ENCODE measurements around the gene CARD9.
"Not testable (repeated sequence)": the region's sequence is repeated elsewhere in the genome, so short reads cannot be mapped to it uniquely, and the experiment has no call there.

The CARD9 gene, protein sequence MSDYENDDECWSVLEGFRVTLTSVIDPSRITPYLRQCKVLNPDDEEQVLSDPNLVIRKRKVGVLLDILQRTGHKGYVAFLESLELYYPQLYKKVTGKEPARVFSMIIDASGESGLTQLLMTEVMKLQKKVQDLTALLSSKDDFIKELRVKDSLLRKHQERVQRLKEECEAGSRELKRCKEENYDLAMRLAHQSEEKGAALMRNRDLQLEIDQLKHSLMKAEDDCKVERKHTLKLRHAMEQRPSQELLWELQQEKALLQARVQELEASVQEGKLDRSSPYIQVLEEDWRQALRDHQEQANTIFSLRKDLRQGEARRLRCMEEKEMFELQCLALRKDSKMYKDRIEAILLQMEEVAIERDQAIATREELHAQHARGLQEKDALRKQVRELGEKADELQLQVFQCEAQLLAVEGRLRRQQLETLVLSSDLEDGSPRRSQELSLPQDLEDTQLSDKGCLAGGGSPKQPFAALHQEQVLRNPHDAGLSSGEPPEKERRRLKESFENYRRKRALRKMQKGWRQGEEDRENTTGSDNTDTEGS

DNA sequence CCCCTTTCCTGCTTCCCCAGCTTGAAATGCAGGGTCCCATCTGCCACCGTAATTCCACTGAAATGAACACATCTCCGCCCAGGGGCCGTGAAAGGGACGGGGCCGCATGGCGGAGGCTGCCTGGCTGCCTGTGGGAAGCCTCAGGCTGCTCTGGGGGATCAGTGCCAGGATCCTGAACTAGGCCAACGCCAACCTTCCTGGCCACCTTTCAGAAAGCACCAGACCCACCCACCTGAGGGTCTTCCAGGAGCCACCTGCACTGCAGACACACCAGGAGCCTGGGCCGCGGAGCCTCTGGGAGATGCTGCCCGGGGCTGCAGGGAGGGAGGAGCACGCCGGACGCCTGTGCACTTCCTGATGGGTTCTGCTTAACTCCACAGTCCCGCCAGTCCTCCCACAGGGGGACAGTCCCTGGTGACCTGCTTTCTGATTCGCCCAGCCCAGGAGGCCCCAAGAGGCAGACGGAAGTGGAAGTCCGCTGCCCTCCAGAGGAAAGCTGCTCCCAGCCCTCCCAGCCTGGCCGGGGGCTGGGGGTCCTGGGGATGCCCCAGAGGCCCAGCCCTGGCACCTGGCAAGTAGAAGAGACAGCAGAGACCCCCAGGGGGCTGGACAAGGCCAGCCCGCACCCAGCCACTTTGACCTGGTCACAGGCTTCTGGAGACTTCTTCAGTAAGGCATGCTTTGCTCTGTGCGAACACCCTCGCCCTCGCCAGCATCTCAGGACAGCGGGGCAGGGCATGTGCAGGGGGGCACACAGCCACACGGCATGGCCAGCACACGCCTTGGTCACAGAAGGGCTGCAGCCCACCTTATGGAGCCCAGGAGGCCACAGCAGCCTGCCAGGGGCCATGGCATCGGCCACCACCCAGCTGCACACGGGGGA, at the start of gene CARD9:
TSS of gene CARD9 (minus strand) at position 370 of the 883 bp plus-strand sequence. CDS start 1,591 bp downstream, outside the sequence.
- DNase-seq, result peak; percentile 60

DNA sequence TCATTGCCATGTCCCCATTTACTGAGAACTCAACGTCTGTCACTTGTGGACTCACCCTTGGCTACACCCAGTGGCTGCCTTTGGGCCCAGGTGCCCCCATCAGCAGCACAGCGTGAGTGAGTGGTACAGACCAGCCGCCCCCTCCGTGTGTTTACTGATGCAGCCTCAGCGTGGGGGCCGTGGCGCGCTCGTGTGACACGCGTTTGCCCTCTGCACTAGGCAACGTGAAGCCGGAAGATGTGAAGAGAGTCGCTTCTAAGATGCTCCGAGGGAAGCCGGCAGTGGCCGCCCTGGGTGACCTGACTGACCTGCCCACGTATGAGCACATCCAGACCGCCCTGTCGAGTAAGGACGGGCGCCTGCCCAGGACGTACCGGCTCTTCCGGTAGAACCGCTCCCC, 49.4 kb upstream of the CARD9 start:
- DNase-seq, result no peak

DNA sequence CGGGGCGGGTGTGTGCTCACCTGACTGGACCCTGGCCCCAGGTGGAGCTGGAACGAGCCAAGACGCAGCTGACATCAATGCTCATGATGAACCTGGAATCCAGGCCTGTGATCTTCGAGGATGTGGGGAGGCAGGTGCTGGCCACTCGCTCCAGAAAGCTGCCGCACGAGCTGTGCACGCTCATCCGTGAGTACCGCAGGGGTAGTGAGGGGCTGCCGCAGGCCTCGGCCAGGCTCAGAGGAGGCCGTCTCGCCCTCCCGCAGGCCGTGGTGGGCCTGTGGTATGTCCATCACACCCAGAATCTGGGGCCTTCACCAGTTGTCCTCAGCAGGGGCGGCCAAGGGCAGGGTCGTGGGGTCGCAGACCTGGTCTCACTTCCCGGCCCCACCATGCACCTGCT, 48.3 kb upstream of the CARD9 start:
- no peak for DNase-seq

DNA sequence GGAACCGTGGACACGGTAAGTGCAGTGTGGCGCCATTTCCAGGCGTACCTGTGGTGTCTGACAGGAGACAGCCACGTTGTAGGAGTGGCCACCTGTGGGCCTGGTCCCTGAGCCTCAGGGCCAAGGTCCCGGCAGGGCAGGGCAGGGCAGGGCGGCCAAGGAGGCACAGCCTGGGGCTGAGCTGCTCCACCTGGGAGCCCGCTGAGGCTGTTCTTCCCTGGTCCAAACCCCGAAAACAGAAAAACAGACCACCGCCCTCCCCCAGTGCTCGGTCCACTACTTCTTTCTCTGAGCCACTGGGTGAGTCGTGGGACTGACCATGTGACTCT, 45.6 kb upstream of the CARD9 start:
- DNase-seq, result no peak

DNA sequence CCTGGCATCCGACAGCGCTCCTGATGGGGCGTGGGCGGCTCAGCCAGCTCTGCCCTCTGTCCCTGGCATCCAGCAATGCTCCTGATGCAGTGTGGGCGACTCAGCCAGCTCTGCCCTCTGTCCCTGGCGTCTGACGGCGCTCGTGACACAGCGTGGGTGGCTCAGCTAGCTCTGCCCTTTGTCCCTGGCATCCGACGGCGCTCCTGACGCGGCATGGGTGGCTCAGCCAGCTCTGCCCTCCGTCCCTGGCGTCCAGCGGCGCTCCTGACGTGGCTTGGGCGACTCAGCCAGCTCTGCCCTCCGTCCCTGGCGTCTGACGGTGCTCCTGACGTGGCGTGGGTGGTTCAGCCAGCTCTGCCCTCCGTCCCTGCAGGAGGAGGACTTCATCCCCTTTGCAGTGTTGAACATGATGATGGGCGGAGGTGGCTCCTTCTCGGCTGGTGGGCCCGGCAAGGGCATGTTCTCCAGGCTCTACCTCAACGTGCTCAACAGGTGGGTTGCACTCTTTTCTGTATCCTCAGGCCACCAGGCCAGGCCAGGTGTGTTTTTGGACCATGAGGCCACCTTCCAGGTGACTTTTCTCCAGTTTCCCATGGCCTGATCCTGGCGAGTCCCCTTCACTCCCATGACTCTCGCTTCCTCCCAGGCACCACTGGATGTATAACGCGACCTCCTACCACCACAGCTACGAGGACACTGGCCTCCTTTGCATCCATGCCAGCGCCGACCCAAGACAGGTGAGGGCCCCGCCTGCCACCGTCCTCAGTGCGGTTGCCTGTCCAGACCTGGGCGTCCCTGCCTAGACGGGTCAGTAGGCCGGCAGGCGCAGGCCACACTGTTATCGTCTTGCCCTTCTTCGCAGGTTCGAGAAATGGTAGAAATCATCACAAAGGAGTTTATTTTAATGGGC, 45.0 kb upstream of the CARD9 start:
- no peak for DNase-seq

DNA sequence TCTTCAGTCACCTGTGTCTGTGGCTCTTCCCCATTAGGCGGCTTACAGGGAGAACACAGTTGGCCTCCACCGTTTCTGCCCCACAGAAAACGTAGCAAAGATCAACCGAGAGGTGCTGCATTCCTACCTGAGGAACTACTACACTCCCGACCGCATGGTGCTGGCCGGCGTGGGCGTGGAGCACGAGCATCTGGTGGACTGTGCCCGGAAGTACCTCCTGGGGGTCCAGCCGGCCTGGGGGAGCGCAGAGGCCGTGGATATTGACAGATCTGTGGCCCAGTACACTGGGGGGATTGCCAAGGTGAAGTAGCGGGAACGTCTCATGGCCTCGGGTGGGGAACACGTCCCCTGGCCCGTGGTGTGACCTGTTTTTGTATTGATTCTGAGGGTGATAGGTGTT, 43.4 kb upstream of the CARD9 start:
- no peak for DNase-seq

DNA sequence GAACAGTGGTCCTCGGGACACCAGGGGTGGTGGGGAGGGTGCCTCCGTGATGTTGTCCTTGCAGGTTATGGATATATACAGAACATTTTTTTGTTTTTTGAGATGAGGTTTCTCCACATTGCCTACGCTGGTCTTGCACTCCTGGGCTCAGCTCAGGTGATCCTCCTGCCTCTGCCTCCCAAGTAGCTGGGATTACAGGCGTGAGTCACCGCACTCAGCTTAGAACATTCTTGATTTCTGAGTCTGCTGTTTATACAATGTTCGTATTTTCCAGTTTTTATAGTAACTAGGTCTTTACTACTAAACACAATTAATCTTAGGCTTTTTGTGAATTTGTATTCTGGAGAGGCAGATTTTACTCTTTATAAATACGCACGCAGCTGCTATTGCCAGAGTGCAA, 43.0 kb upstream of the CARD9 start:
- no peak for DNase-seq

DNA sequence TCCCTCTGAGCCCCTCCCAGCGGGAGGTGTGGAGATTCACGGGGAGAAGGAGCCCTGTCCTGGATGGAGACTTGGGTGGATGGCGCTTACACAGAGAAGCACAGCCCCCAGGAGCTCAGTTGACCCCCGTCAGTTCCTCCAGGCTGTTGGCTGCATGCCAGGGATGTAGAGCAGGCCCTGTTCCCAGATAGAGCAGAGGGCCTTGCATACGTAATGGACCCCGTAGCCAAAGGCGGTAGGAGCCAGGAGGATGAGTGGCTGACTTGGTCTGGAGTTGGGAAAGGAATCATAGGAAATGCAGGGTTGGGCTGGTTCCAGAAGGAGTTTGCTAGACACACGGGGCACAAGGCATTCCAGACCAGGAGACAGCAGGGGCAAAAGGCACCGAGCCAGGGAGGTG, 39.5 kb upstream of the CARD9 start:
- no peak for DNase-seq

DNA sequence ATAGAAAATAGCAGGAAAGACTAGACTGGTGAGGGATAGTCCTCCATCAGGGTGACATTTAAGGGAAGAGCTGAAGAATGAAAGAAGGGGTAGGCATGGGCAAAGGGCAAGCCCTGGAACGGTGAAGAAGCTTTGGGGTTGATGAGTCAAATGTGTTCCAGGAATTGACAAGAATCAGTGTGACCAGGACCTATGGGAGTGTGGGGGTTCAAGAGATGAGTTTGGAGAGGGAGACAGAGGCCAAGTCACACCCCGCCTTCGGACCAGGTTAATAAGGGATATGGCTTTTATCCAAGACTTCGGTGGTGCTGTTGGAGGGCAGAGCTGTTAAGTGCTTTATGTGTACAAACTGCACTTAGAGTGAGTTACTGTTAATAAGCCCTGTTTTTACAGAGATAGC, 37.9 kb upstream of the CARD9 start:
- no peak for DNase-seq

DNA sequence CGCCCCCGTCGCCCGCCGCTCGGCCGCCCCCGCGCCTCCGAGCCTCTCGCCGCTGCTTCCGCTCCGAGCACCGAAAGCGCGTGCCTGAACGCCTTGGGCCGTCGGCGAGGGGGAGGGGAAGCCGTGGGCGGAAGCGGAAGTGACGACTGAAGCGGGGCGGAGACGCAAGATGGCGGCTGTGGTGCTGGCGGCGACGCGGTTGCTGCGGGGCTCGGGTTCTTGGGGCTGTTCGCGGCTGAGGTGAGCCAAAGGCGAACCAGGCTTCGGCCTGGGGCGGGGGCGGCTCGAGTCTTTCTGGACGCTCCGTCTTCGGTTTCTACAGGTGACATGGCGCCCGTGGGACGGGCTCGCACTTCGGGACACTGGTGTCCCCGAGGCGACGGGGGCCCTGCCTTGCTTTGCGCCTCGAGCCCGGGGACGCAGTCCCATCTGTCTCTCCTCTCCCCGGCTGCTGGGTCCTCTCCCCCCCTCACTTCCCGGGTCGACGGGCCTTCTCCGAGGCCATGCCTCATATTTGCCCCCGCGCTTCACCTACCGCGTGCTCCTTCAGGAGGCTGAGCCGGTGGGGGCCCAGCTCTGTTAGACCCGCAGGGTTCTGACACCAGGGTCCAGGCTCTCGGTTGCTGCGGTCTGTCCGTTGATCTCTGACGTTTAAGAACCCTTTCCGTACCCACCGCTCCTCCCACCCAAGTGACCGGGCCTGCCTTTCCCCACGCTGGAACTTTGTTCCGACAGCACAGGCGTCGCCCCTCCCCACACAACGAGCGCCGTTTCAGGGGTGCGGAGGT, 37.2 kb upstream of the CARD9 start, which contains the start of the genes ENTR1 and PMPCA:
TSS of gene ENTR1 (minus strand) at position 115 of the 788 bp plus-strand sequence. CDS start 217 bp downstream, outside the sequence.
TSS of gene PMPCA (plus strand) at position 159 of the 788 bp plus-strand sequence. CDS start at position 170, 11 bp downstream.
- peak; percentile 42 for DNase-seq

DNA sequence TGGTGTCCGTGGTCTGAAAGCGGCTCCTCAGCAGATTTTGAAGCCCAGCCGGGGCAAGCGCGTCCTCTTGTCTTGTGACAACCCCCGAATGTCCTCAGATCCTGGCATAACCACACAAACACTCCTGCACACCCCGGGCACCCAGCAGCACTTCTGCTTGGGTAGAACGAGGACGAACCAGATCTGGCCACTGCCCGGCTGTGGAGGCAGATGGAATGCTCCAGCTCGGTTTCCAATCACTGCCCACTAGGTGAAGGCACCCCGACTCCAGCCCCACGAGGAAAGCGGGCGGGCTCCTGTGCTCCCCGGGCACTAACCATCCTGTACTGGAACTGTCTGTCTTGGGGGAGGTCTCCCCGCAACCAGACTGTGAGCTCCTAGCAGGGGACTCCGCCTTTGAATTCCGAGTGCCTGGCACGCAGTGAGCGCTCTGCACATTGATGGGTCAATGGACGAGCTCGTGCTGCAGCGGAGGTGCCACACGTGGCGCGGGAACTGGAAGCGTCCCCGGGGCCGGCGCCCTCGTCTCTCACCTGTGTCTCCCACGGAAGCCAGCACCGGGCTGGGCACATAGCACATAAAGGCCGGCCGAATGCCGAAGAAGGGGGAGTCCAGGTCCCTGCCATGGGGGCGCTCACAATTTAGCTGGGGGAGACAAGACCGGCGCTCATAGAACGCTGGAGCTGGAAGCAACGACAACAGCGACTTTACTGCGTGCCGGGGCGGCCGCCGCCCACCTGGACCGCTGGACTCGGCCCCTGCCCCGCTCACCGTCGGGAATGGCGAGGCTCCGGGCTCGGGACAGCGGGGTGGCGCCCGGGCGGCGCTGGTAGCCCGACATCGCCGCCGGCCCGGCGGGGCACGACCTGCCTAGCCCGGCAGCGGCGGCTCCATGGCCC, 36.3 kb upstream of the CARD9 start:
- DNase-seq, result no peak

DNA sequence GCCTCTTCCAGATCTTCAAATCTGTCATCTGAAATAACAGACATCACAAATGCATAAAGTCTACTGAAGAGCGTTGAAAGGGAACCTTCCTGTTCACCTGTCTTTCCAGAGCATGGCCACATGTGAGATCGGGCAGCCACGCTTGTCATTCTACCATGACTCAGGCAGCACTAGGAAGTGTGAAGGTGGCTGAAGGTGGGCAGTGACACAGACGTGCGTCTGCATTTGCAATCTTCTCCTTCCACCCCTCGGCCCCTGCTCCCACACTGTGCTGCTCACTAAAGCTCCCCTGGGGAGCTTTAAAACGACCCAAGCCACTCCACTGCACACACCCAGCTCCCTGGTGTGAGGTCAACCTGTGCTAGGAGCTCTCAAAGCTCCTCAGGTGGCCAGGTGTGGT, 34.4 kb upstream of the CARD9 start:
- DNase-seq, result no peak

DNA sequence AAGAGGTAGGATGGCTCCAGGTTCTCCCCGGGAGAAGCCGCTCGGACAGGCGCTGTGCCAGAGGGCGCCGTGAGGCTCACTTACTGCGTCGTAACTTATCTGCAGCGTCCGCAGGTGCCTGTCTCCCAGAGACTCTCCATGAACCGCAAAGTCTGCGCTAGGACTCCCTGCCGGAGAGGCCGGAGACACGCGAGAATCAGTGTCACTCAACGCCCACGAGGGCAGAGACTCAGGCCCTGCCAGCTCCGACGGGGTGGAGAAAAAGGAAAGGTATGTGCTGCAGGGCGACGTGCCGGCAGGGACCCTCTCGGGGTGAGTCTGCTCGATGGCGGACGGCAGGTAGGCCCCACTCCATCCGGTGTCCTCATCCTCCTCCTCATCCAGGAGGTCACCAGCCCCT, 33.6 kb upstream of the CARD9 start:
- not testable (repeated sequence) for DNase-seq

DNA sequence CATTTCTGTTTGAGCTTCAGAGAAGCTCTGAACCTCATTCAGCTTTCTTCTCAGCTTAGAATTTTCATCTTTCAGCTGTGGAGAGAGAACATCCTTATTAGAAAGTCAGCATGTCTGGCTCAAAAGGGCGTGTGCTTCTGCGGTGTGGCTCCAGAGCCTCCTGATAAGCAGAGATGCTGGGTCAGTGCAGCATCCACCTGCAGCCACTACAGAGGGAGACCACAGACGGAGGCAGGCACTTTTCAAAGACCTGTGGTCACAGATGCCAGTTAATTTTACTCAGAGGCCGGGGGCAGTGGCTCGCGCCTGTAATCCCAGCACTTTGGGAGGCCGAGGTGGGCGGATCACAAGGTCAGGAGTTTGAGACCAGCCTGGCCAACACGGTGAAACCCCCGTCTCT, 32.4 kb upstream of the CARD9 start:
- DNase-seq, result not testable (repeated sequence)

DNA sequence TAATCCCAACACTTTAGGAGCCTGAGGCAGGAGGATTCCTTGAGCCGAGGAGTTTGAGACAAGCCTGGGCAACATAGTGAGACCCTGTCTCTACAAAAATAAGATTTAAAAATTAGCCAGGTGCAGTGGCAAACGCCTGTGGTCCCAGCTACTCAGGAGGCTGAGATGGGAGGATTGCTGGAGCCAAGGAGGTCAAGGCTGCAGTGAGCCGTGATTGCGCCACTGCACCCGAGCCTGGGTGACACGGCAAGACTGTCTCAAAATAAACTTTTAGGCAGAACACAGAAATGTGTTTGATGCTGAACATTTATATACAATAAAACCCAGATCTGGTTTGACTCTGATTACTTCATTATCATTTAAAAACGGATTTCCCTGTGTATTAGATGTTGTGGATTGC, 32.0 kb upstream of the CARD9 start:
- DNase-seq, result no peak

DNA sequence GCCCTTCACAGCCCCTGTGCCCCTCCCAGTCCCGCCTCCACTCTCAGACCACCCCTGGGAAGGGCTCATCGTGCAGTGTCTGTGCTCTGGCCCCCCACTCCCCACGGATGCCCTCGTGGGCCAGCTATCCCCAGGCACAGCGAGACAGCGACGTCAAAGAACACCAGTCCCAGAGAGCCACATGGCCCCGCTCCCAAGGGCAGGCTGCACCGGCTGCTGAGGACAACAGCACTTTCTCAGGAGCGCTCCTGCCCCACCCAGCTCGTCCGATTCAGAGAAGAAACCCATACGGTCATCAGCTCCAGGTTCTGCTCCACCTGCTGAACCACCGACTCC, 31.3 kb upstream of the CARD9 start:
- no peak for DNase-seq

DNA sequence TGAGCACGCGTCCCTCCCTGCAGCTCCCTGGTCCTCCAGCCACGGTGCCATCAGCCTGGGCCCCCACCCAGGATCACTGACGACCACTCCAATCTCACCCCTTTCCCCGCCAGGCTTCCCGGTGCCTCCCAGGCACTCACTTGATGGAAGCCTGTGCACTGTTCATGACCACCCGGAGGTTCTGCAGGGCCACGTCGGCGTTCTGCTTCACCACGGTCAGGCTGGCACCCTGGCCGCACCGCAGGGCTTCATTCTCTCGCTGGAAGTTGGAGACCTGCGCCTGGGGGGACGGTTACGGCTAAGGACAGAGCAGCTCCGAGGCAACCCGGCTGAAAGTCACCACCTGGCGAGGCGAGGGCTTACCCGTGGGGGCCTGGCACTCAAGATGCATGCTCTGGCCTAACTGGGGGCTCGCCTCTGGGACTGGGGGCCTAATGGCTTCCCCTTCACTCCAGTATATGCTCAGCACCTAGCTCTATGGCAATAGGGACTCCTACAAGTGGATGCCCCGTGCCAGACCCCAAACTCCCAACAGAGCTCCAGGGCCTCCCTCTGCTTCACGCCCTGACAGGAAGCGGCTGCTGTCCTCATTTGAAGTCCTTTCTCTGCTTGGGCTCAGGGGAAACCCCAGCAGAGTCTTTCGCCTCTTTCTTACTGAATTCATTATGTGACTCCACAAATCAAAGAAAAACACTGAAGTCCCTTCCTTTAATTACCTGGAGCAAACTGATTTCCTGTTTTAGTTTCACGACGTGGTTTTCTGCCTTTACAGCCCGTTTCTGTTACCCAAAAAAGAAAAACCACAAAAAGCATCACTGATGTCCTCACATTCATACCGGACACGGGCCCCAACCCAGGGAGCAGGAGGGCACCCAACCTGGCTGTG, 30.7 kb upstream of the CARD9 start:
- no peak for DNase-seq

DNA sequence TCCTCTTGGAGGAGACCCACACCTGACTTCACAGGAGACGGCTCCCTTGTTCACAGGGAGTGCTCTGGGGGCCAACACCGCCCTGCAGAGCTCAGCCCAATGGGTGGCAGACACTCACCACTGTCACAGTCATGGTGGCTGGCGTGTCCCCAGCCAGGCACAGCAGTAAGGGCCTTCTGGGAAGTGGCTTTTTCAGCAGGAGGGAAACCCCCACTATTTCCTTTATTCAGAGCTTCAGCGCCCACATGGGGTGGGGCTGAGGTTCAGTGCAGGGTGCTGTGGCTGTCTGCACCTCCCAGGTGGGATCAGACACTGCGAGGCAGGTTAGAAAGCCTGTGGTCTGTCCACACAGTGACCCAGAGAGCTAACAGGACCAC, 30.1 kb upstream of the CARD9 start:
- DNase-seq, result no peak

DNA sequence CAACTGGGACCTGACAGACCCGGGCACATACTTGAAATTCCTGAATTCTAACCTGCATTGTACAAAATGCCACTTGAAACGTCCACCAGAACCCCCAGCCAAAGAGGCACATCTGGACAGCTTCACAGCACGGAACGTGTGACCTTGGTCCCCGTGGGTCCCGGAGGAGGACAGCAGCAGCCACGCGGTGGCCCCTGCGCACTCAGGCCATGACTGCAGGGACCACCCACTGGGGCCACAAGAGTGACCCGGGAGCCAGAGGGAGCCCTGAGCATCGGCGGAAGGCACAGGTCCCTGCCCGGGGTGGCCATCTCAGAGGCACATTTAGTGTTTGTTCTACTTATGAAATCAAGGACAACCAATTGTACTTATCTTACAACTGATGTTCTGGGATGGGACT, 28.6 kb upstream of the CARD9 start:
- no peak for DNase-seq
